Measurements from ENCODE around the gene EID3. TPM values are rescaled to one million over a fixed set of nuclear protein-coding genes. Genes with fewer than 3 reads are reported as not detected.

The EID3 gene
- total RNA-seq, 1 experiment from 2014 or later = 3.0 TPM

DNA sequence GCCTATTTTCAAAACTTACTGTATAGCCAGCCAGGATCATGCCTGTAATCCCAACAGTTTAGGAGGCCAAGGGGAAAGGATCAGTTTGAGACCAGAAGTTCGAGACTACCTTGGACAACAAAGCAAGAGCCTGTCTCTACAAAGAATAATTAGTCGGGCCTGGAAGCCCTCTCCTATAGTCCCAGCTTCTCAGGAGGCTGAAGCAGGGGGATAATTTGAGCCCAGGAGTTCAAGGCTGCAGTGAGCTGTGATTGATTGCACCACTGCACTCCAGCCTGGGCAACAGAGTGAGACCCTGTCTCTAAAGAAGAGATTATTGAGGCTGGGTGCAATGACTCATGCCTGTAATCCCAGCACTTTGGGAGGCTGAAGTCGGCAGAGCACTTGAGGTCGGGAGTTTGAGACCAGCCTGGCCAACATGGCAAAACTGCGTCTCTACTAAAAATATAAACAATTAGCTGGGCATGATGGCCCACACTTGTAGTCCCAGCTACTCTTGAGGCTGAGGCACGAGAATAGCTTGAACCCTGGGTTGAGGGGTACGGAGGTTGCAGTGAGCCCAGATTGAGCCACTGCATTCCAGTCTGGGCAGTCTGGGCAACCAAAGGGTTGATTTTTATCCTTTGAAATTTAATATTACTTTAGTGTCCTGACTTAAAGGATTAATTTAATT lies 14.1 kb downstream of the EID3 start:
- DNase-seq (ENCODE audit: low read depth, low spot score) (no peak), ATAC-seq (no peak)
- POLR2A ChIA-PET = no interaction called here
- Histone ChIP-seq H3K4me1 (ENCODE audit: control insufficient read depth in 1 of 2, insufficient read depth in 2 of 2, low read length in 2 of 2) (no peaks in the 10 kb centered on the region), H3K9me3 (ENCODE audit: control insufficient read depth in 1 of 2, insufficient read depth in 1 of 2, low read depth in 1 of 2, low read length in 2 of 2) (no peaks in the 10 kb centered on the region), H3K36me3 (ENCODE audit: control insufficient read depth in 1 of 2, insufficient read depth in 2 of 2, low read length in 2 of 2) (peaks cover 69 to 90% of the 10 kb centered on the region in 2 experiments), H3K27me3 (ENCODE audit: insufficient read depth, low read length) (no peaks in the 10 kb centered on the region), H3K79me2 (ENCODE audit: insufficient read depth, low read length) (peaks cover 97% of the 10 kb centered on the region), H3K4me2 (ENCODE audit: low read length) (no peak overlapping the region), H3K27ac (ENCODE audit: low read depth, low read length) (no peak overlapping the region), H4K20me1 (ENCODE audit: insufficient read depth) (peaks cover 35% of the 10 kb centered on the region; the same call in 1 of the 2 replicates), H3K9me2 (ENCODE audit: insufficient read depth) (no peaks in the 10 kb centered on the region), H3K4me3 (replicated peaks in 1 of 2; ENCODE audit: low read depth in 1 of 2, low read length in 2 of 2) (no peak overlapping the region), H3K9ac (ENCODE audit: low read length) (no peak overlapping the region), H2AFZ (ENCODE audit: low read depth, low read length, poor library complexity, severe bottlenecking) (no peak overlapping the region)
- CTCF ChIA-PET = no interaction called here
- BruUV-seq (replicated peaks) = no TSS peak
- intact Hi-C loops (cut with micrococcal nuclease) = no loop called here
- RAD21 ChIA-PET (ENCODE audit: low non-redundant PET in 1 of 2, low total read pairs in 2 of 2, uncharacterized antibody in 2 of 2, unreplicated experiment in 2 of 2) = no interaction called here
- TF ChIP-seq ZFX (IDR thresholded peaks at IDR 0.05) (no peak), TCF7L2 (IDR thresholded peaks at IDR 0.05; ENCODE audit: borderline replicate concordance, extremely low read depth, insufficient read depth, insufficient read length) (no peak), JUND (IDR thresholded peaks at IDR 0.05) (no peak), EZH2 (IDR thresholded peaks at IDR 0.05) (no peak), CEBPB (IDR thresholded peaks at IDR 0.05; ENCODE audit: low read depth) (no peak), SIN3A (IDR thresholded peaks at IDR 0.05; ENCODE audit: low read depth) (no peak), FOSL1 (IDR thresholded peaks at IDR 0.05; ENCODE audit: low read depth) (no peak), POLR2AphosphoS5 (IDR thresholded peaks at IDR 0.05; ENCODE audit: low read depth, low read length) (no peak), POLR2A (IDR thresholded peaks at IDR 0.05; ENCODE audit: borderline replicate concordance, extremely low read depth, insufficient read depth, insufficient read length) (no peak), EZH2phosphoT487 (IDR thresholded peaks at IDR 0.05; ENCODE audit: borderline replicate concordance) (no peak), CBX3 (IDR thresholded peaks at IDR 0.05; ENCODE audit: low read depth) (no peak), ELF1 (IDR thresholded peaks at IDR 0.05; ENCODE audit: borderline replicate concordance, low read depth) (no peak), ZBTB33 (IDR thresholded peaks at IDR 0.05; ENCODE audit: extremely low read depth, insufficient replicate concordance, low read length) (no peak), YY1 (IDR thresholded peaks at IDR 0.05; ENCODE audit: extremely low read depth, insufficient replicate concordance, low read depth, low read length) (no peak), EGR1 (IDR thresholded peaks at IDR 0.05; ENCODE audit: low read depth) (no peak), SP1 (IDR thresholded peaks at IDR 0.05; ENCODE audit: low read depth) (no peak), RAD21 (IDR thresholded peaks at IDR 0.05; ENCODE audit: low read depth) (no peak)
- TF ChIP-seq, protein P1, sequence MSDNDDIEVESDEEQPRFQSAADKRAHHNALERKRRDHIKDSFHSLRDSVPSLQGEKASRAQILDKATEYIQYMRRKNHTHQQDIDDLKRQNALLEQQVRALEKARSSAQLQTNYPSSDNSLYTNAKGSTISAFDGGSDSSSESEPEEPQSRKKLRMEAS (IDR thresholded peaks at IDR 0.05) = no peak
- TF ChIP-seq, protein P2, sequence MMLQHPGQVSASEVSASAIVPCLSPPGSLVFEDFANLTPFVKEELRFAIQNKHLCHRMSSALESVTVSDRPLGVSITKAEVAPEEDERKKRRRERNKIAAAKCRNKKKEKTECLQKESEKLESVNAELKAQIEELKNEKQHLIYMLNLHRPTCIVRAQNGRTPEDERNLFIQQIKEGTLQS (IDR thresholded peaks at IDR 0.05) = no peak
- TF ChIP-seq, protein P3, sequence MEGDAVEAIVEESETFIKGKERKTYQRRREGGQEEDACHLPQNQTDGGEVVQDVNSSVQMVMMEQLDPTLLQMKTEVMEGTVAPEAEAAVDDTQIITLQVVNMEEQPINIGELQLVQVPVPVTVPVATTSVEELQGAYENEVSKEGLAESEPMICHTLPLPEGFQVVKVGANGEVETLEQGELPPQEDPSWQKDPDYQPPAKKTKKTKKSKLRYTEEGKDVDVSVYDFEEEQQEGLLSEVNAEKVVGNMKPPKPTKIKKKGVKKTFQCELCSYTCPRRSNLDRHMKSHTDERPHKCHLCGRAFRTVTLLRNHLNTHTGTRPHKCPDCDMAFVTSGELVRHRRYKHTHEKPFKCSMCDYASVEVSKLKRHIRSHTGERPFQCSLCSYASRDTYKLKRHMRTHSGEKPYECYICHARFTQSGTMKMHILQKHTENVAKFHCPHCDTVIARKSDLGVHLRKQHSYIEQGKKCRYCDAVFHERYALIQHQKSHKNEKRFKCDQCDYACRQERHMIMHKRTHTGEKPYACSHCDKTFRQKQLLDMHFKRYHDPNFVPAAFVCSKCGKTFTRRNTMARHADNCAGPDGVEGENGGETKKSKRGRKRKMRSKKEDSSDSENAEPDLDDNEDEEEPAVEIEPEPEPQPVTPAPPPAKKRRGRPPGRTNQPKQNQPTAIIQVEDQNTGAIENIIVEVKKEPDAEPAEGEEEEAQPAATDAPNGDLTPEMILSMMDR (IDR thresholded peaks at IDR 0.05 in 2 of 3, conservative IDR thresholded peaks at IDR 0.05 in 1 of 3; ENCODE audit: borderline replicate concordance in 1 of 3, insufficient read depth in 1 of 3, low read depth in 2 of 3, low read length in 2 of 3) = no peak
